Measurements from ENCODE around the gene PPFIA1. TPM values are rescaled to one million over a fixed set of nuclear protein-coding genes. Genes with fewer than 3 reads are reported as not detected.

PPFIA1 gene
- total and polyA plus RNA-seq, 11 donors = 15.8 to 53.1 (median 39.1) TPM

GRCh38 chr11:70230840-70231710, 39.4 kb upstream of the PPFIA1 start:
- Histone ChIP-seq H3K9me3 (peaks cover 0 to 6% (median 0%) of the 10 kb centered on the region in 12 donors), H3K36me3 (no peaks in the 10 kb centered on the region), H3K27me3 (no peaks in the 10 kb centered on the region), H3K4me1 (peaks cover 0 to 14% (median 7%) of the 10 kb centered on the region in 12 donors), H3K4me3 (no peak overlapping the region), H3K27ac (peak overlapping the region in 5 of 12 donors; percentile 46 to 63 (median 57))
- peak; percentile 32 to 87 (median 81) for ATAC-seq
- no peak for TF ChIP-seq CTCF (IDR thresholded peaks at IDR 0.05)
- no peak for TF ChIP-seq POLR2A (IDR thresholded peaks at IDR 0.05)
- intact Hi-C loops (cut with DNase I) = no loop called here
- WGBS, 4 donors = 47 to 61% (median 53%) methylated on average over 13 to 22 of the region's 22 CpGs
- DNase-seq = no peak

GRCh38 chr11:70233034-70233433, 37.5 kb upstream of the PPFIA1 start:
- ATAC-seq (no peak), DNase-seq (no peak)
- H3K9me3 ChIP-seq = peaks cover 0 to 6% (median 0%) of the 10 kb centered on the region in 12 donors
- intact Hi-C loops (cut with DNase I) = no loop called here
- H3K27ac ChIP-seq = no peak overlapping the region
- no peak overlapping the region for H3K4me3 ChIP-seq
- no peak for TF ChIP-seq CTCF (IDR thresholded peaks at IDR 0.05)
- TF ChIP-seq POLR2A (IDR thresholded peaks at IDR 0.05) = no peak
- no peaks in the 10 kb centered on the region for H3K27me3 ChIP-seq
- H3K4me1 ChIP-seq = peaks cover 0 to 14% (median 7%) of the 10 kb centered on the region in 12 donors
- H3K36me3 ChIP-seq = no peaks in the 10 kb centered on the region

- WGBS, 4 donors = 68 to 72% (median 70%) methylated on average over 11 of the region's 11 CpGs
- no peak for ATAC-seq
- no peak for TF ChIP-seq CTCF (IDR thresholded peaks at IDR 0.05)
- TF ChIP-seq POLR2A (IDR thresholded peaks at IDR 0.05) = no peak
Measured at GRCh38 chr11:70233511-70233934, 37.0 kb upstream of the PPFIA1 start.

GRCh38 chr11:70233962-70234361, 36.5 kb upstream of the PPFIA1 start:
- DNase-seq (no peak), ATAC-seq (no peak)
- TF ChIP-seq POLR2A (IDR thresholded peaks at IDR 0.05) = no peak
- TF ChIP-seq CTCF (IDR thresholded peaks at IDR 0.05) = no peak
- intact Hi-C loops (cut with DNase I) = no loop called here
- Histone ChIP-seq H3K4me3 (no peak overlapping the region), H3K27ac (no peak overlapping the region), H3K9me3 (peaks cover 0 to 6% (median 0%) of the 10 kb centered on the region in 12 donors), H3K27me3 (no peaks in the 10 kb centered on the region), H3K4me1 (peaks cover 0 to 14% (median 7%) of the 10 kb centered on the region in 12 donors), H3K36me3 (no peaks in the 10 kb centered on the region)
- 87 to 95% (median 90%) methylated on average over 9 of the region's 9 CpGs for WGBS, 4 donors

More at GRCh38 chr11:70233511-70233934, 37.0 kb upstream of the PPFIA1 start:
- H3K36me3 ChIP-seq = no peaks in the 10 kb centered on the region
- H3K9me3 ChIP-seq = peaks cover 0 to 6% (median 0%) of the 10 kb centered on the region in 12 donors
- intact Hi-C loops (cut with DNase I) = no loop called here
- no peak overlapping the region for H3K4me3 ChIP-seq
- no peak for DNase-seq
- H3K27ac ChIP-seq = no peak overlapping the region
- peaks cover 0 to 14% (median 7%) of the 10 kb centered on the region in 12 donors for H3K4me1 ChIP-seq
- H3K27me3 ChIP-seq = no peaks in the 10 kb centered on the region
